ENCODE measurements around the gene CD69.

DNA sequence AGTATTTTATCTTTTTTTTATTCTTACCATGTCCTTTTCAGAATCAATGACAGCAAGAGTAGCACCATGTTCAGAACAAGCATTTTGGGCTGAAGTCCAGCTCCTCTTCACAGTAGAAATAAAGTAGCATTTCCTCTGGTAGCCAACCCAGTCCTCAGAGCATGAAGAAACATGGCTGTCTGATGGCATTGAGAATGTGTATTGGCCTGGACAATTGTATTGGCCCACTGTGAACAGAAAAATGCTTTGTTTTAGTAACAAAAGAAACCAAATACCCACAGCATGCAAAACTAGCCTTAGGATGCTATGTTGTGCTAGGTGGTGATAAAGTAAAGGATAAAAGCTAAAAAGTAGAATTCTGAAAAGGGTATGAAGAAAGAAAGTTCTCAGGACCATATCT is 5.7 kb downstream of the CD69 start:
- no peak for TF ChIP-seq TAF1 (IDR thresholded peaks at IDR 0.05; ENCODE audit: borderline replicate concordance, insufficient read depth, low read length)
- no peak for TF ChIP-seq POLR2AphosphoS5 (IDR thresholded peaks at IDR 0.05; ENCODE audit: low read depth, low read length)
- TF ChIP-seq, protein P1, sequence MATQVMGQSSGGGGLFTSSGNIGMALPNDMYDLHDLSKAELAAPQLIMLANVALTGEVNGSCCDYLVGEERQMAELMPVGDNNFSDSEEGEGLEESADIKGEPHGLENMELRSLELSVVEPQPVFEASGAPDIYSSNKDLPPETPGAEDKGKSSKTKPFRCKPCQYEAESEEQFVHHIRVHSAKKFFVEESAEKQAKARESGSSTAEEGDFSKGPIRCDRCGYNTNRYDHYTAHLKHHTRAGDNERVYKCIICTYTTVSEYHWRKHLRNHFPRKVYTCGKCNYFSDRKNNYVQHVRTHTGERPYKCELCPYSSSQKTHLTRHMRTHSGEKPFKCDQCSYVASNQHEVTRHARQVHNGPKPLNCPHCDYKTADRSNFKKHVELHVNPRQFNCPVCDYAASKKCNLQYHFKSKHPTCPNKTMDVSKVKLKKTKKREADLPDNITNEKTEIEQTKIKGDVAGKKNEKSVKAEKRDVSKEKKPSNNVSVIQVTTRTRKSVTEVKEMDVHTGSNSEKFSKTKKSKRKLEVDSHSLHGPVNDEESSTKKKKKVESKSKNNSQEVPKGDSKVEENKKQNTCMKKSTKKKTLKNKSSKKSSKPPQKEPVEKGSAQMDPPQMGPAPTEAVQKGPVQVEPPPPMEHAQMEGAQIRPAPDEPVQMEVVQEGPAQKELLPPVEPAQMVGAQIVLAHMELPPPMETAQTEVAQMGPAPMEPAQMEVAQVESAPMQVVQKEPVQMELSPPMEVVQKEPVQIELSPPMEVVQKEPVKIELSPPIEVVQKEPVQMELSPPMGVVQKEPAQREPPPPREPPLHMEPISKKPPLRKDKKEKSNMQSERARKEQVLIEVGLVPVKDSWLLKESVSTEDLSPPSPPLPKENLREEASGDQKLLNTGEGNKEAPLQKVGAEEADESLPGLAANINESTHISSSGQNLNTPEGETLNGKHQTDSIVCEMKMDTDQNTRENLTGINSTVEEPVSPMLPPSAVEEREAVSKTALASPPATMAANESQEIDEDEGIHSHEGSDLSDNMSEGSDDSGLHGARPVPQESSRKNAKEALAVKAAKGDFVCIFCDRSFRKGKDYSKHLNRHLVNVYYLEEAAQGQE (IDR thresholded peaks at IDR 0.05; ENCODE audit: insufficient read depth in 1 of 2, low read depth in 2 of 2, low read length in 2 of 2), result no peak
